H4 (cell line): ENCODE measurements around the gene SAMD1. TPM values are rescaled to one million over a fixed set of nuclear protein-coding genes. Genes with fewer than 3 reads are reported as not detected.

ENCODE experiments used
- total RNA-seq: library from RNA; depleted of rRNA; stranded (reverse); fragments of >200 nt; shearing (Covaris generic); gene quantifications from 2 replicates; pipeline ENCODE4 v1.2.3, GENCODE V29; 2014; rRNA removed

SAMD1 gene
- total RNA-seq, 1 experiment from 2014 or later: 21.8 TPM

Other genes starting within 250 kb of the SAMD1 start
- gene NANOS3, start 213.6 kb downstream of the SAMD1 start, total RNA-seq: not detected in 2 replicates
- 2.3 and 5.3 TPM in 2 replicates for gene BRME1, start 184.6 kb downstream of the SAMD1 start, total RNA-seq
- 13.5 and 14.9 TPM in 2 replicates for gene CC2D1A, start 184.6 kb downstream of the SAMD1 start, total RNA-seq
- 2.9 and 4.9 TPM in 2 replicates for gene PODNL1, start 152.3 kb downstream of the SAMD1 start, total RNA-seq
- gene DCAF15, start 138.2 kb downstream of the SAMD1 start, total RNA-seq: 13.8 and 14.2 TPM in 2 replicates
- 1.1 and 2.0 TPM in 2 replicates for gene RFX1, start 84.4 kb downstream of the SAMD1 start, total RNA-seq
- gene RLN3, start 62.6 kb downstream of the SAMD1 start, total RNA-seq: not detected in 2 replicates
- 13.9 and 15.0 TPM in 2 replicates for gene IL27RA, start 59.0 kb downstream of the SAMD1 start, total RNA-seq
- 1.4 and 2.0 TPM in 2 replicates for gene PALM3, start 28.7 kb downstream of the SAMD1 start, total RNA-seq
- gene MISP3, start 18.0 kb downstream of the SAMD1 start, total RNA-seq: 0.35 and 3.3 TPM in 2 replicates
- not detected in 2 replicates for gene C19orf67, start 5.0 kb downstream of the SAMD1 start, total RNA-seq
- gene PRKACA, start 27.0 kb upstream of the SAMD1 start, total RNA-seq: 36.9 and 48.1 TPM in 2 replicates
- gene ASF1B, start 45.8 kb upstream of the SAMD1 start, total RNA-seq: 77.7 and 77.8 TPM in 2 replicates
- gene ADGRL1, start 115.4 kb upstream of the SAMD1 start, total RNA-seq: 5.2 and 10.9 TPM in 2 replicates